HEK293 (cell line): ENCODE measurements around the gene DIP2A.

Experiments
- GLIS2 ChIP-seq: fragments of 450-650 bp; formaldehyde crosslinking; IDR thresholded peaks from 2 replicates; pipeline ENCODE4 v1.5.1; 2016; ENCODE audit warnings: missing biosample characterization, missing genetic modification characterization
- KLF1 ChIP-seq: fragments of 450-650 bp; formaldehyde crosslinking; IDR thresholded peaks from 2 replicates; pipeline ENCODE4 v1.5.1; 2016; ENCODE audit warnings: missing biosample characterization, missing genetic modification characterization
- KLF7 ChIP-seq: fragments of 450-650 bp; formaldehyde crosslinking; IDR thresholded peaks from 2 replicates; pipeline ENCODE4 v1.5.1; 2016; ENCODE audit warnings: missing biosample characterization, missing genetic modification characterization, borderline replicate concordance
- SCRT1 ChIP-seq: fragments of 450-650 bp; formaldehyde crosslinking; IDR thresholded peaks from 2 replicates; pipeline ENCODE4 v1.5.1; 2016; ENCODE audit warnings: missing biosample characterization, missing genetic modification characterization, borderline replicate concordance
- SCRT2 ChIP-seq: fragments of 450-650 bp; formaldehyde crosslinking; IDR thresholded peaks from 2 replicates; pipeline ENCODE4 v1.5.1; 2016; ENCODE audit warnings: missing biosample characterization, missing genetic modification characterization
- SP7 ChIP-seq: fragments of 450-650 bp; formaldehyde crosslinking; IDR thresholded peaks from 2 replicates; pipeline ENCODE4 v1.5.1; 2016; ENCODE audit warnings: missing biosample characterization, missing genetic modification characterization
- ZBTB20 ChIP-seq: fragments of 450-650 bp; formaldehyde crosslinking; IDR thresholded peaks from 2 replicates; pipeline ENCODE4 v1.5.1; 2016; ENCODE audit warnings: missing biosample characterization, missing genetic modification characterization
- ZFP41 ChIP-seq: fragments of 450-650 bp; formaldehyde crosslinking; IDR thresholded peaks from 2 replicates; pipeline ENCODE4 v1.5.1; 2016; ENCODE audit warnings: missing biosample characterization, missing genetic modification characterization, borderline replicate concordance
- ZFP69B ChIP-seq: fragments of 450-650 bp; formaldehyde crosslinking; IDR thresholded peaks from 2 replicates; pipeline ENCODE4 v1.5.1; 2016; ENCODE audit warnings: missing biosample characterization, missing genetic modification characterization
- ZNF140 ChIP-seq: fragments of 450-650 bp; formaldehyde crosslinking; IDR thresholded peaks from 2 replicates; pipeline ENCODE4 v1.5.1; 2016; ENCODE audit warnings: missing biosample characterization, missing genetic modification characterization
- ZNF157 ChIP-seq: fragments of 450-650 bp; formaldehyde crosslinking; IDR thresholded peaks from 2 replicates; pipeline ENCODE4 v1.5.1; 2016; ENCODE audit warnings: missing biosample characterization, missing genetic modification characterization
- ZNF2 ChIP-seq: fragments of 450-650 bp; formaldehyde crosslinking; IDR thresholded peaks from 2 replicates; pipeline ENCODE4 v1.5.1; 2016; ENCODE audit warnings: missing biosample characterization, missing genetic modification characterization
- ZNF24 ChIP-seq: fragments of 450-650 bp; formaldehyde crosslinking; IDR thresholded peaks from 2 replicates; pipeline ENCODE4 v1.5.1; 2016; ENCODE audit warnings: missing biosample characterization, missing genetic modification characterization
- ZNF274 ChIP-seq, 2 experiments: fragments of 200-500 bp in 1 of 2; fragments of 450-650 bp in 1 of 2; sonication (Bioruptor generic) in 1 of 2; formaldehyde crosslinking in 1 of 2; IDR thresholded peaks; 2 replicates each; pipeline versions ENCODE4 v1.5.1 to v1.6.1; 2014 to 2016; ENCODE audit warnings: borderline replicate concordance in 1 of 2, inconsistent platforms in 1 of 2, low read length in 1 of 2, missing biosample characterization in 1 of 2, missing genetic modification characterization in 1 of 2
- ZNF292 ChIP-seq: fragments of 450-650 bp; formaldehyde crosslinking; IDR thresholded peaks from 2 replicates; pipeline ENCODE4 v1.5.1; 2016; ENCODE audit warnings: low read depth, missing biosample characterization, missing genetic modification characterization, borderline replicate concordance
- ZNF302 ChIP-seq: fragments of 450-650 bp; formaldehyde crosslinking; IDR thresholded peaks from 2 replicates; pipeline ENCODE4 v1.5.1; 2016; ENCODE audit warnings: missing biosample characterization, missing genetic modification characterization, low read depth
- ZNF416 ChIP-seq: fragments of 450-650 bp; formaldehyde crosslinking; IDR thresholded peaks from 2 replicates; pipeline ENCODE4 v1.5.1; 2016; ENCODE audit warnings: missing biosample characterization, missing genetic modification characterization
- ZNF558 ChIP-seq: fragments of 450-650 bp; formaldehyde crosslinking; IDR thresholded peaks from 2 replicates; pipeline ENCODE4 v1.5.1; 2016; ENCODE audit warnings: missing biosample characterization, missing genetic modification characterization
- ZNF560 ChIP-seq: fragments of 450-650 bp; formaldehyde crosslinking; IDR thresholded peaks from 2 replicates; pipeline ENCODE4 v1.5.1; 2017; ENCODE audit warnings: missing biosample characterization, missing genetic modification characterization, borderline replicate concordance
- ZNF571 ChIP-seq: fragments of 450-650 bp; formaldehyde crosslinking; IDR thresholded peaks from 2 replicates; pipeline ENCODE4 v1.5.0; 2017; ENCODE audit warnings: missing biosample characterization, missing genetic modification characterization
- ZNF664 ChIP-seq: fragments of 450-650 bp; formaldehyde crosslinking; IDR thresholded peaks from 2 replicates; pipeline ENCODE4 v1.5.1; 2016; ENCODE audit warnings: missing biosample characterization, missing genetic modification characterization
- ZNF785 ChIP-seq: fragments of 450-650 bp; formaldehyde crosslinking; IDR thresholded peaks from 2 replicates; pipeline ENCODE4 v1.5.1; 2016; ENCODE audit warnings: missing biosample characterization, missing genetic modification characterization
- ZNF830 ChIP-seq: fragments of 450-650 bp; IDR thresholded peaks from 2 replicates; pipeline ENCODE4 v1.5.0; 2018; ENCODE audit warnings: missing biosample characterization, missing genetic modification characterization, low read depth, mild to moderate bottlenecking, moderate library complexity
- ZNF837 ChIP-seq: fragments of 450-650 bp; formaldehyde crosslinking; IDR thresholded peaks from 2 replicates; pipeline ENCODE4 v1.5.1; 2016; ENCODE audit warnings: missing biosample characterization, missing genetic modification characterization
- TF ChIP-seq, protein P1 (sequence below): fragments of 450-650 bp; formaldehyde crosslinking; IDR thresholded peaks from 2 replicates; pipeline ENCODE4 v1.5.1; 2016; ENCODE audit warnings: missing biosample characterization, missing genetic modification characterization
- TF ChIP-seq, protein P2 (sequence below): fragments of 450-650 bp; formaldehyde crosslinking; IDR thresholded peaks from 2 replicates; pipeline ENCODE4 v1.5.0; 2017; ENCODE audit warnings: missing biosample characterization, missing genetic modification characterization, borderline replicate concordance
- TF ChIP-seq, protein P3 (sequence below): fragments of 450-650 bp; formaldehyde crosslinking; IDR thresholded peaks from 2 replicates; pipeline ENCODE4 v1.5.1; 2016; ENCODE audit warnings: missing biosample characterization, missing genetic modification characterization
- TF ChIP-seq, protein P4 (sequence below): fragments of 450-650 bp; formaldehyde crosslinking; IDR thresholded peaks from 2 replicates; pipeline ENCODE4 v1.5.1; 2016; ENCODE audit warnings: missing biosample characterization, missing genetic modification characterization
- TF ChIP-seq, protein P5 (sequence below): fragments of 450-650 bp; IDR thresholded peaks from 2 replicates; pipeline ENCODE4 v1.5.1; 2018; ENCODE audit warnings: missing biosample characterization, mild to moderate bottlenecking, missing genetic modification characterization

DIP2A gene

DNA sequence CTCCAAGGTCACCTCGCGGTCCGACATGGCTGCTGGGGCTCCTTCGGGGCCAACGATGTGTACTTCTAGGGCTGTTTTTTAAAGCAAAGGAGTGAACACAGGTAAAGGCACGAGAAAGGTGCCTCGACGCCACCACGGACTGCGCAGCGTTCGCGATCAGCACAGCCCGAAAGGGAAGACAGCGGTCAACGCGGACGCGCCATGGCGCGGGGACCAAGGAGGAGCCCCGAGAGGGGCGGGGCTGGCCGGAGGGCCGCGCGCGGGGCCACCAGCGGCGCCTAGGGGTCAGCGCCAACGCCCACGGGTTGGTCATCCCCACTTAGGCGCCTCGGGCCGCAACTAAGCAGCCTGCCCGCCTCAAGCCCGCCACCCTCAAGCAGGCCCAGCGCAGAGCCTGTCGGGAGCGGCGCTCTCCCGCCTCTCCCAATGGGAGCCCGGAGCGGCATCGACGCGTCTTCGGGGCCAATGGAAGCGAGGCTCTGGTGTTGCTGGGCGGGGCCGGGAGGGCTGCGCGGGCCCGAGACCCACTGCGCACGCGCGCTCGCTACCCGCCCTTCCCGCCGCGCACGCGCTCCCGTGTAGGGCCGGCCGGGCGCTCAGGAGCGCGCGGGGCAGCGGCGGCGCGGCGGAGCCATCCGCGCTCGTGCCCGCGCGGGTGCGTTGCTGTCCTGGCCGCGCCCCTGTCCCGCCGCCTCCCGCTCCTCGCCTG is at the start of gene DIP2A (continued):
- TF ChIP-seq, protein P1, sequence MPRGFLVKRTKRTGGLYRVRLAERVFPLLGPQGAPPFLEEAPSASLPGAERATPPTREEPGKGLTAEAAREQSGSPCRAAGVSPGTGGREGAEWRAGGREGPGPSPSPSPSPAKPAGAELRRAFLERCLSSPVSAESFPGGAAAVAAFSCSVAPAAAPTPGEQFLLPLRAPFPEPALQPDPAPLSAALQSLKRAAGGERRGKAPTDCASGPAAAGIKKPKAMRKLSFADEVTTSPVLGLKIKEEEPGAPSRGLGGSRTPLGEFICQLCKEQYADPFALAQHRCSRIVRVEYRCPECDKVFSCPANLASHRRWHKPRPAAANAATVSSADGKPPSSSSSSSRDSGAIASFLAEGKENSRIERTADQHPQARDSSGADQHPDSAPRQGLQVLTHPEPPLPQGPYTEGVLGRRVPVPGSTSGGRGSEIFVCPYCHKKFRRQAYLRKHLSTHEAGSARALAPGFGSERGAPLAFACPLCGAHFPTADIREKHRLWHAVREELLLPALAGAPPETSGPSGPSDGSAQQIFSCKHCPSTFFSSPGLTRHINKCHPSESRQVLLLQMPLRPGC (tag by site-specific recombination) = 0 out of 2 replicates have a peak, but pooled peaks have one; percentile 47
- 0 out of 2 replicates have a peak, but pooled peaks have one; percentile 52 for TF ChIP-seq ZFP69B (tag by site-specific recombination)
- TF ChIP-seq ZNF140 (tag by site-specific recombination) = no peak
- TF ChIP-seq, protein P2, sequence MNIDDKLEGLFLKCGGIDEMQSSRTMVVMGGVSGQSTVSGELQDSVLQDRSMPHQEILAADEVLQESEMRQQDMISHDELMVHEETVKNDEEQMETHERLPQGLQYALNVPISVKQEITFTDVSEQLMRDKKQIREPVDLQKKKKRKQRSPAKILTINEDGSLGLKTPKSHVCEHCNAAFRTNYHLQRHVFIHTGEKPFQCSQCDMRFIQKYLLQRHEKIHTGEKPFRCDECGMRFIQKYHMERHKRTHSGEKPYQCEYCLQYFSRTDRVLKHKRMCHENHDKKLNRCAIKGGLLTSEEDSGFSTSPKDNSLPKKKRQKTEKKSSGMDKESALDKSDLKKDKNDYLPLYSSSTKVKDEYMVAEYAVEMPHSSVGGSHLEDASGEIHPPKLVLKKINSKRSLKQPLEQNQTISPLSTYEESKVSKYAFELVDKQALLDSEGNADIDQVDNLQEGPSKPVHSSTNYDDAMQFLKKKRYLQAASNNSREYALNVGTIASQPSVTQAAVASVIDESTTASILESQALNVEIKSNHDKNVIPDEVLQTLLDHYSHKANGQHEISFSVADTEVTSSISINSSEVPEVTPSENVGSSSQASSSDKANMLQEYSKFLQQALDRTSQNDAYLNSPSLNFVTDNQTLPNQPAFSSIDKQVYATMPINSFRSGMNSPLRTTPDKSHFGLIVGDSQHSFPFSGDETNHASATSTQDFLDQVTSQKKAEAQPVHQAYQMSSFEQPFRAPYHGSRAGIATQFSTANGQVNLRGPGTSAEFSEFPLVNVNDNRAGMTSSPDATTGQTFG (tag by site-specific recombination) = peak; percentile 32; the same call in 1 of the 2 replicates
- no peak for TF ChIP-seq ZNF664
- no peak for TF ChIP-seq ZNF416 (tag by site-specific recombination)
- TF ChIP-seq ZNF837 (tag by site-specific recombination) = no peak
- 0 out of 2 replicates have a peak, but pooled peaks have one; percentile 43 for TF ChIP-seq KLF7 (tag by site-specific recombination)
- no peak for TF ChIP-seq ZBTB20
- no peak for TF ChIP-seq ZNF571 (tag by site-specific recombination)
- TF ChIP-seq ZFP41 (tag by site-specific recombination) = no peak
- TF ChIP-seq ZNF292 = no peak
- peak; percentile 47; the same call in 1 of the 2 replicates for TF ChIP-seq ZNF2 (tag by site-specific recombination)
- no peak for TF ChIP-seq GLIS2 (tag by site-specific recombination)
- TF ChIP-seq ZNF24 = no peak
- TF ChIP-seq, protein P3, sequence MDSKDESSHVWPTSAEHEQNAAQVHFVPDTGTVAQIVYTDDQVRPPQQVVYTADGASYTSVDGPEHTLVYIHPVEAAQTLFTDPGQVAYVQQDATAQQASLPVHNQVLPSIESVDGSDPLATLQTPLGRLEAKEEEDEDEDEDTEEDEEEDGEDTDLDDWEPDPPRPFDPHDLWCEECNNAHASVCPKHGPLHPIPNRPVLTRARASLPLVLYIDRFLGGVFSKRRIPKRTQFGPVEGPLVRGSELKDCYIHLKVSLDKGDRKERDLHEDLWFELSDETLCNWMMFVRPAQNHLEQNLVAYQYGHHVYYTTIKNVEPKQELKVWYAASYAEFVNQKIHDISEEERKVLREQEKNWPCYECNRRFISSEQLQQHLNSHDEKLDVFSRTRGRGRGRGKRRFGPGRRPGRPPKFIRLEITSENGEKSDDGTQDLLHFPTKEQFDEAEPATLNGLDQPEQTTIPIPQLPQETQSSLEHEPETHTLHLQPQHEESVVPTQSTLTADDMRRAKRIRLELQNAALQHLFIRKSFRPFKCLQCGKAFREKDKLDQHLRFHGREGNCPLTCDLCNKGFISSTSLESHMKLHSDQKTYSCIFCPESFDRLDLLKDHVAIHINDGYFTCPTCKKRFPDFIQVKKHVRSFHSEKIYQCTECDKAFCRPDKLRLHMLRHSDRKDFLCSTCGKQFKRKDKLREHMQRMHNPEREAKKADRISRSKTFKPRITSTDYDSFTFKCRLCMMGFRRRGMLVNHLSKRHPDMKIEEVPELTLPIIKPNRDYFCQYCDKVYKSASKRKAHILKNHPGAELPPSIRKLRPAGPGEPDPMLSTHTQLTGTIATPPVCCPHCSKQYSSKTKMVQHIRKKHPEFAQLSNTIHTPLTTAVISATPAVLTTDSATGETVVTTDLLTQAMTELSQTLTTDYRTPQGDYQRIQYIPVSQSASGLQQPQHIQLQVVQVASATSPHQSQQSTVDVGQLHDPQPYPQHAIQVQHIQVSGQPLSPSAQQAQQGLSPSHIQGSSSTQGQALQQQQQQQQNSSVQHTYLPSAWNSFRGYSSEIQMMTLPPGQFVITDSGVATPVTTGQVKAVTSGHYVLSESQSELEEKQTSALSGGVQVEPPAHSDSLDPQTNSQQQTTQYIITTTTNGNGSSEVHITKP = no peak
- no peak for TF ChIP-seq ZNF558
- TF ChIP-seq, protein P4, sequence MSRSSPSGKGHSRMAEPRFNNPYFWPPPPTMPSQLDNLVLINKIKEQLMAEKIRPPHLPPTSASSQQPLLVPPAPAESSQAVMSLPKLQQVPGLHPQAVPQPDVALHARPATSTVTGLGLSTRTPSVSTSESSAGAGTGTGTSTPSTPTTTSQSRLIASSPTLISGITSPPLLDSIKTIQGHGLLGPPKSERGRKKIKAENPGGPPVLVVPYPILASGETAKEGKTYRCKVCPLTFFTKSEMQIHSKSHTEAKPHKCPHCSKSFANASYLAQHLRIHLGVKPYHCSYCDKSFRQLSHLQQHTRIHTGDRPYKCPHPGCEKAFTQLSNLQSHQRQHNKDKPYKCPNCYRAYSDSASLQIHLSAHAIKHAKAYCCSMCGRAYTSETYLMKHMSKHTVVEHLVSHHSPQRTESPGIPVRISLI = no peak
- TF ChIP-seq ZNF302 (tag by site-specific recombination) = no peak
- TF ChIP-seq SCRT2 (tag by site-specific recombination) = no peak
- no peak for TF ChIP-seq SCRT1
- no peak for TF ChIP-seq ZNF560 (tag by site-specific recombination)
- TF ChIP-seq ZNF157 (tag by site-specific recombination) = no peak
- no peak for TF ChIP-seq ZNF274 (IDR thresholded peaks at IDR 0.05; ENCODE audit: low read length)
- TF ChIP-seq ZNF274 (tag by site-specific recombination; IDR thresholded peaks at IDR 0.05; ENCODE audit: borderline replicate concordance) = no peak
- TF ChIP-seq ZNF830 = no peak
- peak; percentile 82 for TF ChIP-seq SP7 (tag by site-specific recombination)
- TF ChIP-seq ZNF785 (tag by site-specific recombination) = no peak
- TF ChIP-seq, protein P5, sequence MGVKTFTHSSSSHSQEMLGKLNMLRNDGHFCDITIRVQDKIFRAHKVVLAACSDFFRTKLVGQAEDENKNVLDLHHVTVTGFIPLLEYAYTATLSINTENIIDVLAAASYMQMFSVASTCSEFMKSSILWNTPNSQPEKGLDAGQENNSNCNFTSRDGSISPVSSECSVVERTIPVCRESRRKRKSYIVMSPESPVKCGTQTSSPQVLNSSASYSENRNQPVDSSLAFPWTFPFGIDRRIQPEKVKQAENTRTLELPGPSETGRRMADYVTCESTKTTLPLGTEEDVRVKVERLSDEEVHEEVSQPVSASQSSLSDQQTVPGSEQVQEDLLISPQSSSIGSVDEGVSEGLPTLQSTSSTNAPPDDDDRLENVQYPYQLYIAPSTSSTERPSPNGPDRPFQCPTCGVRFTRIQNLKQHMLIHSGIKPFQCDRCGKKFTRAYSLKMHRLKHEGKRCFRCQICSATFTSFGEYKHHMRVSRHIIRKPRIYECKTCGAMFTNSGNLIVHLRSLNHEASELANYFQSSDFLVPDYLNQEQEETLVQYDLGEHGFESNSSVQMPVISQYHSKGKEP (tag by site-specific recombination) = 0 out of 2 replicates have a peak, but pooled peaks have one; percentile 9
- TF ChIP-seq KLF1 (tag by site-specific recombination) = peak; percentile 54; the same call in 1 of the 2 replicates
